KG1 (cell line): Measurements from ENCODE around the gene SMPD3.

Experiments used
- DNase-seq: peaks from one replicate; lab custom pipeline; 2025; lab: John Stamatoyannopoulos, UW

The SMPD3 gene

GRCh38 chr16:68403177-68403576 is 45.1 kb downstream of the SMPD3 start:
- no peak for DNase-seq

DNA sequence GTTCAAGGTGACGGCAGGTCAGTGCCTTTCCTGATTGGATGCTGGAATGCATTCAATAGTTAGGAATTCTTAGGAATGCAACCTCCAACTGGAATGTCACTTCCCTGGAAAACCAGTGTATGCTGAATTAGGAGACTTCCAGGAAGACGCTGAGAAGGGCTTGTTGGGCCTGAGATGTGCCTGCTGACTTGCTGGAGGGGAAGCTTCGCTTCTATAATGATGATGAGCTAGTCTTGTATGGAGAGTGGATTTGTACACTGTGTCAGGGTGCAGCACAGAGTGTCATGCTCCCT is 45.6 kb downstream of the SMPD3 start:
- no peak for DNase-seq

DNA sequence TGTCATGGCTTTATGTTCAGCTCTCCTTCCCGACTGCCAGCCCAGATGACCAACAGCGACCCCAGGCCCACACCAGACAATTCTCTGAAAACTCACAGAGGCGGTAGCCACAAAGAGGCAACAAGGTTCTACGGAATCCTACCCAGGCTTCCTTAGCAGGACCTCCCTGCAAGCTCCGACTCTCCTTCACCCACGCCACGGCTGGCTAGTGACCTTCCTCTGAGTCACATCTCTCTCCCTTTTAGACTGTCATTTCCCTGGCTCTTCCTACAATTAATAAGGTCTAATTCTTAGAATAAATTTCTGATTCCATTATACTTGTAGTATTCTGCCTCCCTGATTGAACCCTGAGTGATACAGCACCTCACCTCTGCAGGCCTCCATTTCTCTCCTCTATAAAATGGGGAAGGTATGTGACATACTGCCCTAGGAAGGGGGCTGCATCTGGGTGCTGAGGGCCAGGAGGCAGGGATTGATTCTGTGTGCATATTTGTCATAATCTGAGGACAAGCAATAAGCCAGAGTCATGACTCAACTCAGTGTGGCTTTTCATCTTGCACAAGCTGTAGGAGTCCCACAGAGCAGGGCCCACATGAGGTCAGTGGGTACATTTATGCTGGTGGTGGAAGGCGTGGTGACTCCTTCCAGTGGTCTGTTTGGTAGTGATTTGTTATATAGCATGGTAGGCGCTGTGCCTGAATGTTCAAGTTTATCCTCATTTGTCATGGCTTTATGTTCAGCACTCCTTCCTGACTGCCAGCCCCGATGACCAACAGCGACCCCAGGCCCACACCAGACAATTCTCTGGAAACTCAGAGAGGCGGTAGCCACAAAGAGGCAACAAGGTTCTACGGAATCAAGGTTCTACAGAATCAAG is 46.2 kb downstream of the SMPD3 start:
- DNase-seq: no peak

GRCh38 chr16:68400924-68401460 is 47.3 kb downstream of the SMPD3 start:
- no peak for DNase-seq

GRCh38 chr16:68400083-68400923 is 48.0 kb downstream of the SMPD3 start:
- DNase-seq: no peak

DNA sequence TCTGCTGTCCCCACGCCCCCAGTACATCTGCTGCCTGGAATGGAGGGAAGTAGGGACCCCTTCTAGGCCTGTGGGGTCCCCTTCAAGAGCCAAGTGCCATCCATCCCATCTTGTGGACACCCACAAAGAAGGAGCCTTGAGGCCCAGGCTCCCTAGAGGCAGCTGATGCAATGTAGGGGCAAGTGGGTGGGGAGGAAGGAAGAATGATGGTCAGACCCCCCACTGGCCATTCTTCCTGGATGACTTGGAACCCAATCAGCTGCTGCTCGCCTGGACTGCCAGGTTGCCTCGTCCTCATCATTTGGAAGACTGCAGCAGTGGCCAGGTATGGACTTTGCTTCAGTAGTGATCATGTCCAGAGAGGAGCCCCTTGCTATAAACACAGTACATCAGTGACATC is 48.9 kb downstream of the SMPD3 start:
- no peak for DNase-seq

- no peak for DNase-seq
These were observed 50.6 kb downstream of the SMPD3 start for GRCh38 chr16:68397710-68398201.

GRCh38 chr16:68396481-68396880 is 51.8 kb downstream of the SMPD3 start:
- no peak for DNase-seq

GRCh38 chr16:68395815-68396214 is 52.5 kb downstream of the SMPD3 start:
- DNase-seq: no peak

DNA sequence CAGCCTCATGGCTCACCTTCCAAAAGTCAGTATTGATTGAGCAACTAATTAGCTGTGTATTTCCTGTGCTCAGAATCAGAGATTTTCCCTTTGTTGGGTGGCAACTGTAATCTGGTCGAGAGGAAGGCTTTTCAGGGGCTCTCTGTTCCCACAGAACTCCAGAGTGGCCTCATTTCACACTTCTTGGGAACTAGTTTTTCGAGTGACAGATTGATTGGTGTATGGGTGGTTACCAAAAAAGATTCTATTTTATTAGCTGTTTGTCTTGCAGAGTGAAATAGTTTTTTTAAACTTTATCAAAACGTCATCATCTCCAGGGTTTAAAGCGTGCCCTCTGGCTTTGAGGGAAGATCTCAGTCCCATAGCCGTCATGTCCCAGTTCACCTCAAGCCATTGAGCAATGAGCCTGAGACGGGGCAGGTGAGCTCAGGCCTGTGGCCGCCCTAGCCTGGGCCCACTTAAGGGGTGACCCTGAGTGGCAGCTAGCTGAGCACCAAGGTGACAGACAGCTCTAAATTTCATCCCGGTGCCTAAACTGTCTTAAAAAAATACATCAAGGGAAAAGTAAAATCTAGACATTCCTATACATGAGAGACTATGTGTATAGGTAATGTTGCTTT is 53.0 kb downstream of the SMPD3 start:
- DNase-seq: no peak

DNA sequence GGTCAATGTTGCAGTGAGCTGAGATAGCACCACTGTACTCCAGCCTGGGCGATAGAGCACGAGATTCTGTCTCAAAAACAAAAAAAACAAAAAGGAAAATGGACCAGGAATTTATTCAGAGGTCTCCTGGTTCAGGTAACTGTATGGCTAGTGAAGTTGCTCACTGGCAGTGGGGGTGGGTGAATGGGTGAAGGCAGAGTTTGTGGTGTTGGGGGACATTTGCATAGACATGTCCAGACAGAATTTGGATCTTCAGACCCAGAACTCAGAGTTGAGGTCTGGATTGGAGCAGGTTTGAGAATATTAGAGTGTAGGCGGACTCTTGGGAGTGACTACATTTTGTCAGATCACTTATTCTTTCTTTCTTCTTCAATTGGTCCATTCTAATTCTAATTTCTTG is 55.0 kb downstream of the SMPD3 start:
- no peak for DNase-seq

DNA sequence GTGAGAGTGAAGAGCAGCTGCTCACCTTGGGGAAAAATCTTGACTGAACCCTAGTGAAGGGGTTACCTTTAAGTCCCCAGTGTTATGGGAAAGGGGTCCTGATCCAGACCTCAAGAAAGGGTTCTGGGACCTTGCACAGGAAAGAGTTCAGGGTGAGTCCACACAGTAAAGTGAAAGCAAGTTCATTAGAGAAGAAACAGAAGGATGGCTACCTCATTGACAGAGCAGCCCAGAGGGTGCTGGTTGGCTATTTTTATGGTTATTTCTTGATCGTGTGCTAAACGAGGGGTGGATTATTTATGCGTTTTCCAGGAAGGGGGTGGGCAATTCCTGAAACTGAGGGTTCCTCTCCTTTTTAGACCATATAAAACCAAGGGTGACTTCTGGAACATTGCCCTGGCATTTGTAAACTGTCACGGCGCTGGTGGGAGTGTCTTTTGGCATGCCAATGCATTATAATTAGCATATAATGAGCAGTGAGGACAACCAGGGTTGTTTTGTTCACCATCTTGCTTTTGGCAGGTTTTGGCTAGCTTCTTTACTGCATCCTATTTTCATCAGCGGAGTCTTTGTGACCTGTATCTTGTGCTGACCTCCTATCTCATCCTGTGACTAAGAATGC is 58.4 kb downstream of the SMPD3 start:
- DNase-seq: no peak

DNA sequence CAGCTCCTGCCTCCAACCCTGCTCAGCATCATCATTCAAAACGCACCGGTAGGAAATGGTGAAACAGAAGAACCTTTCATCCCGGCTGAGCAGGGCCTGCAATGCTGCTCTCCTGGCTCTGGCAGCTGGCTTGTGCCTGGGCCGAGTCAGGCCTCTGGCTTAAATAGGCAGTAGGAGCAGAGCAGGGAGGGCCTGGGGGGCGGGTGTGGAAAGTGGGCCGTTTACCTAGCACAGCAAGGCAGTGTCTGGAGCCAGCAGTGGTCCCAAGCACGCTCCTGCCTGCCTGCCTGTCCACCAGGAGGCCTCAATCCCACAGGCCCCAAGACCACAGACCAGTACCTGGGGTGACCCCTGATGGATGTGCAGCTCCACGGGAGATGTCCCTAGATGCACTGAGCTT is 59.3 kb downstream of the SMPD3 start:
- no peak for DNase-seq

DNA sequence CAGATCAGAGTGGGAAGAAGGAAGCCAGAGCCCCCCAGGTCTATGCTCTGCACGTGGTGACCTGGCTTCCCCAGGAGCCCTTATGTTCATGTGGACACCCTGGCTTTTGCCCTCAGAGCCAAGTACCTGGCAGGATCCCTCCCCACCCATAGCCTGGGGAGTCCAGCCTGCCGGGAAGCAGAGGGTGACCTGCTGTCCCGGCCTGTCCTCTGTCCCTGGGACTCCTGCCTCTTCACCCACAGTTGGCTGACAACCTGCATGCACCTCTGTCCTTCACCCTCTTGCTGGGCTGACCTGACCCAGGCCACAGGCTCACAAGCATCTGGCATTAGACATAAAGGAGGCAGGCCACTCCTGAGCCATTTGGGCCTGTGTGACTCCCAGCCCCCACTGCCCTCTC is 60.2 kb downstream of the SMPD3 start:
- DNase-seq: no peak

GRCh38 chr16:68387301-68387700 is 61.0 kb downstream of the SMPD3 start:
- DNase-seq: no peak

GRCh38 chr16:68386628-68387027 is 61.7 kb downstream of the SMPD3 start:
- DNase-seq: no peak

DNA sequence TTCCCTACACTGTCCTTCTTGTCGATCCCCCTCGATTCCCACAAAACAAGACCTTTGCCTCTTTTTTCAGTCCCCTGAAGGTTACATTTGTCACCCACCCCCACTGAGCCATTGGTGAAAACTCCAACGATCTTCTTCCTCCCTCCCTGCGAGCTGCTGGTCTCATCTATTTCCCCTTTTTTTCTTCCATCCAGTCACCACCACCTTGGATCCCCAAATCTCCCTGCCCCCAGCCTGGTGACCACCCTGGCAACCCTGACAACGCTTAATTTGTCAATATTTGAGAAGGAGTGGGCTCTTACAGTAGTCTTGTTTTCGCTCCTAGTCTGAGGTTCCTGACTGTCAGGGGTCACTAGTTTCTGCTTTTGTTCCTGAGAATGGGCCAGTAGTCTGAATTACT is 62.9 kb downstream of the SMPD3 start:
- no peak for DNase-seq

DNA sequence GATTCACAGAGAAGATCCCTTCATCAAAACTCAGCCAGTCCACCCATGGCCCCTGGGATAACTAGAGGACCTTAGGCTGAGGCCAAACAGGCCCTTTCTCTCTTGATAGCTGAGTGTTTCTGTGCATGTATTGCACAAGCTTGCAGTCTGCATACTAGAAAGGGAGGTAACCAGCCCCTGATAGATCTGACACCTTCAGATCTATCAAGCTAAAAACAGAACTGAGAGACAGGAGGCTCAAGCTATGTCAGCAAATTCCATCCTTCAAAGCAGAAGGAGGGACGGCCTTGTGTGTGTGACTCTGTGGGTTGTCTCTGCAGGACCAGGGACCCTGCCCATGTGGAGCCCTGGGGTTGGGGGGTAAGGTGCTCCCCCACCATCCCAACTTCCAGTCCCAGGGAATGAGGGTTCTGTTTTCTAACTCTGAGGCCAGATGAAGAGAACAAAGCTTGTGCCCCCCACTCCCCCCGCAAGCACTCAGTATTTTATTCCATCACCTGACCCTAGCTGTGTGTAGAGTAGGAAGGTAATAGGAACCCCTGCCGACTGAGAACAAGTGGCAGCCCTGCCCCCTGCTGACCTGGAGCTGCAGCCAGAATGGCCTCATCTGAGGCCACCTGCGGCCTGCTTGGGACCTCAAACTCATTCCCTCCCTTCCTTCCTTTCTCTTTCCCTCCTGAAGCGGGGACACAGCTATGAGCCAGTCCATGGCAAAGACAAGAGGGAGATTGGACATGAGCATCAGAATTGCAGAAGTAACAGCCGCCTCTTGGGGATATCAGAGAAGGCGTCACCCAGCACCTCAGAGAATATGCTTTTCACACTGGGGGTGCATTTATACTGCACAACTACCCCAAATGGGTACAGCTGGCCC is 63.8 kb downstream of the SMPD3 start:
- DNase-seq: no peak

DNA sequence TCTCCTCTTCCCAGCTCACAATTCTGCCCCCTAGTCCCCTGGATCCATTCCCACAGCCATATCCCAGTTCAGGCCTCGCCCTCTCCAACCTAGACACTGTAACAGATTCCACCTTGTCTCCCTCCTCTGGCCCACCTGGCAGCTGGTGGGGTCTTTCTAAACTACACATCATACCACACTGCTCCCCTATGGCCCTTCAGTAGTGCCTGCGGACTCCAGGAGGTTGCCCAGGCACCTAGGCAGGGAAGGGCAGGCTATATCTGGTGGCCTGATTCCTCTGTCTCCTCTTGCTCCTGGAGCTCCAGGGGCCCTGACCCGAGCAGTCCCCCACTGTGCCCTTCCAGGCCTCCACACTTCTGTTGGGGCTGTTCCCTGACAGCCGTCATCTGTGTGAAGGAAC is 64.5 kb downstream of the SMPD3 start:
- DNase-seq: no peak

GRCh38 chr16:68382296-68382718 is 66.0 kb downstream of the SMPD3 start:
- DNase-seq: no peak

- no peak for DNase-seq
These were observed 67.0 kb downstream of the SMPD3 start for GRCh38 chr16:68381363-68381724.
